HepG2 (cell line): ENCODE data around the gene TMEM107. TPM values are rescaled to one million over a fixed set of nuclear protein-coding genes. Genes with fewer than 3 reads are reported as not detected.

ENCODE experiments used
- BORCS8-MEF2B ChIP-seq: sonication (generic); formaldehyde crosslinking; IDR thresholded peaks from 2 replicates; pipeline ENCODE4 v1.8.0; 2022; ENCODE audit warnings: mild to moderate bottlenecking, missing genetic modification reagents
- CREM ChIP-seq, 2 experiments: sonication (generic) in 1 of 2; formaldehyde crosslinking in 1 of 2; IDR thresholded peaks; 2 replicates each; pipeline versions ENCODE4 v1.4.0 to v1.6.1; 2016 to 2020; ENCODE audit warnings: antibody characterized with exemption in 1 of 2, mild to moderate bottlenecking in 1 of 2, missing genetic modification reagents in 1 of 2
- JUNB ChIP-seq: sonication (generic); formaldehyde crosslinking; IDR thresholded peaks from 2 replicates; pipeline ENCODE4 v1.8.0; 2022; ENCODE audit warnings: missing genetic modification reagents, mild to moderate bottlenecking, borderline replicate concordance
- MED13 ChIP-seq: sonication (generic); formaldehyde crosslinking; IDR thresholded peaks from 2 replicates; pipeline ENCODE4 v1.5.0; 2020; ENCODE audit warnings: missing genetic modification reagents
- POLR2A ChIP-seq, 2 experiments: IDR thresholded peaks; 2 replicates each; pipeline ENCODE4 v1.6.1; 2011; ENCODE audit warnings: low read depth in 2 of 2, low read length in 2 of 2, mild to moderate bottlenecking in 1 of 2, moderate library complexity in 1 of 2; ENCODE audit not compliant: insufficient read depth in 1 of 2
- POLR2AphosphoS5 ChIP-seq: IDR thresholded peaks from 2 replicates; pipeline ENCODE4 v1.6.1; 2012; ENCODE audit warnings: low read depth, low read length
- PRMT3 ChIP-seq: sonication (generic); formaldehyde crosslinking; IDR thresholded peaks from 2 replicates; pipeline ENCODE4 v1.8.1; 2022; ENCODE audit warnings: low read depth, mild to moderate bottlenecking, moderate library complexity, missing genetic modification reagents, borderline replicate concordance
- RBFOX2 ChIP-seq: fragments of 200-400 bp; formaldehyde crosslinking; IDR thresholded peaks from 2 replicates; pipeline ENCODE4 v1.6.1; 2017; ENCODE audit warnings: low read depth, mild to moderate bottlenecking, low read length
- SNAI1 ChIP-seq: sonication (generic); formaldehyde crosslinking; IDR thresholded peaks from 2 replicates; pipeline ENCODE4 v1.5.0; 2020; ENCODE audit warnings: mild to moderate bottlenecking, missing genetic modification reagents, borderline replicate concordance
- TAF1 ChIP-seq: sonication (generic); formaldehyde crosslinking; IDR thresholded peaks from 2 replicates; pipeline ENCODE4 v1.4.0; 2020; ENCODE audit warnings: missing genetic modification reagents
- TARDBP ChIP-seq: sonication (generic); formaldehyde crosslinking; IDR thresholded peaks from 2 replicates; pipeline ENCODE4 v1.8.0; 2022; ENCODE audit warnings: mild to moderate bottlenecking, missing genetic modification reagents
- ZNF543 ChIP-seq: sonication (generic); formaldehyde crosslinking; IDR thresholded peaks from 2 replicates; pipeline ENCODE4 v1.4.0; 2020; ENCODE audit warnings: mild to moderate bottlenecking, missing genetic modification reagents
- ZNF792 ChIP-seq: IDR thresholded peaks from 2 replicates; pipeline ENCODE4 v1.6.1; 2016
- polyA plus RNA-seq, 8 experiments: library from polyadenylated mRNA; depleted of rRNA in 3 of 8; stranded (reverse) in 7 of 8; unstranded in 1 of 8; fragments of >200 nt; fragmentation: Illumina TruSeq in 4 of 8; extraction: Trizol in 4 of 8; gene quantifications; 2 replicates each; pipeline versions ENCODE4 v1.2.1 to v1.2.3, GENCODE V29; 2011 to 2016; ENCODE audit warnings: low read depth in 4 of 8, missing spikeins in 1 of 8, mixed read lengths in 1 of 8; ENCODE audit not compliant: insufficient read depth in 1 of 8
- total RNA-seq, 5 experiments: library from RNA; depleted of rRNA; stranded (reverse); fragments of >200 nt; fragmentation: Illumina TruSeq; extraction: Trizol; gene quantifications; 2 replicates each; pipeline ENCODE4 v1.2.3, GENCODE V29; 2016; ENCODE audit warnings: low read depth in 1 of 5
- TF ChIP-seq, protein P1 (sequence below): sonication (generic); formaldehyde crosslinking; IDR thresholded peaks from 2 replicates; pipeline ENCODE4 v1.5.1; 2020; ENCODE audit warnings: mild to moderate bottlenecking, moderate library complexity, missing genetic modification reagents
- TF ChIP-seq, protein P2 (sequence below): sonication (generic); formaldehyde crosslinking; IDR thresholded peaks from 2 replicates; pipeline ENCODE4 v1.5.0; 2020; ENCODE audit warnings: mild to moderate bottlenecking, missing genetic modification reagents
- TF ChIP-seq, protein P3 (sequence below): sonication (generic); formaldehyde crosslinking; IDR thresholded peaks from 2 replicates; pipeline ENCODE4 v1.5.1; 2020; ENCODE audit warnings: missing genetic modification reagents, mild to moderate bottlenecking, borderline replicate concordance
- TF ChIP-seq, protein P4 (sequence below): sonication (generic); formaldehyde crosslinking; IDR thresholded peaks from 2 replicates; pipeline ENCODE4 v1.8.1; 2023; ENCODE audit warnings: mild to moderate bottlenecking, missing genetic modification reagents
- TF ChIP-seq, protein P5 (sequence below): sonication (generic); formaldehyde crosslinking; IDR thresholded peaks from 2 replicates; pipeline ENCODE4 v1.4.0; 2020; ENCODE audit warnings: mild to moderate bottlenecking, missing genetic modification reagents

The TMEM107 gene
- total and polyA plus RNA-seq, 2 of the 13 experiments (the other 11 are each of a cell fraction or from before 2014, with no cell fraction given): 7.2 to 15.3 TPM

DNA sequence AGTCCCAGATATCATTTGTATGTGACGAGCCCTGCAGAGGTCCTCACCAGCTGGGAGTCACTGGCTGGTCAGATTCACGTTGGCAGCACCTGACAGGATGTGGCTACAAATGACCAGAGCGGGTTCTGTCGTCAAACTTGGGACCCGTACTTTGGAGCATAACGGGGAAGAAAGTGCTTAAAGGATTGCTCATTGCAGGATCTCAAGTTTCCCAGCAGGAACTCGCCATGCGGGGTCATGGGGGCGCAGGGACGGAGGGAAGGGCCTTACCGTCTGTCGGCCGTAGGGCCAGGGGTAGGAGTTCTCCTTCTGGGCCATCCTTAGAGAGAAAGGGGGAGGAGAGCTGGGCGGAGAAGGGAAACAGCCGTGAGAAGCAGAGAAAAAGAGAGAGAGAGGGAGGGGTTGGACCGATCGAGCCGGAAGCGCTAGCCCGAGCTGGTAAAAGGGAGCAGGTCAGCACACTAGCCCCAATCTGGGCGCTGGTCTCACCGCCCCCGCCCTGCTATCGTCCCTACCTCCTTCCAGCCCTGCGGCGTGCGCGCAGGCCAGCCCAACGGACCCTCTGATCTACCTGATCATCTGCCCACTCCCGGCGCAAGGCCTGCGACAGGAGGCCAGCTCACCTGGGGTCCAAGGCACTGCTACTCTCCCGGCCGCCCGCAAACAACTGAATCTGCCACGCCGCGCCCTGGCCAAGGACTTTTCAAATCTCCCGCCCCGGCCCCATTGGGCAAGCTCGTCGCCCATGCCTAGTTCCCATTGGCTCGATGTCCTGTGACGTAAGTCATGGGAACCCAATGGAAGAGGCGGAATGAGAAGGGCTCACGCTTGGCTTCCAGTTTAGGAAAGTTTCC, 34.0 kb upstream of the TMEM107 start, which contains the start of gene AURKB (continued):
- TF ChIP-seq BORCS8-MEF2B (CRISPR knock-in tag): peak; percentile 97
- peak; percentile 88 for TF ChIP-seq RBFOX2
- TF ChIP-seq TARDBP (CRISPR knock-in tag): peak; percentile 28; the same call in 1 of the 2 replicates
- peak; percentile 88; the same call in 1 of the 2 replicates for TF ChIP-seq TAF1
- 0 out of 2 replicates have a peak, but pooled peaks have one; percentile 57 for TF ChIP-seq MED13 (CRISPR knock-in tag)
- 0 out of 2 replicates have a peak, but pooled peaks have one; percentile 43 for TF ChIP-seq JUNB (CRISPR knock-in tag)
- TF ChIP-seq, protein P1, sequence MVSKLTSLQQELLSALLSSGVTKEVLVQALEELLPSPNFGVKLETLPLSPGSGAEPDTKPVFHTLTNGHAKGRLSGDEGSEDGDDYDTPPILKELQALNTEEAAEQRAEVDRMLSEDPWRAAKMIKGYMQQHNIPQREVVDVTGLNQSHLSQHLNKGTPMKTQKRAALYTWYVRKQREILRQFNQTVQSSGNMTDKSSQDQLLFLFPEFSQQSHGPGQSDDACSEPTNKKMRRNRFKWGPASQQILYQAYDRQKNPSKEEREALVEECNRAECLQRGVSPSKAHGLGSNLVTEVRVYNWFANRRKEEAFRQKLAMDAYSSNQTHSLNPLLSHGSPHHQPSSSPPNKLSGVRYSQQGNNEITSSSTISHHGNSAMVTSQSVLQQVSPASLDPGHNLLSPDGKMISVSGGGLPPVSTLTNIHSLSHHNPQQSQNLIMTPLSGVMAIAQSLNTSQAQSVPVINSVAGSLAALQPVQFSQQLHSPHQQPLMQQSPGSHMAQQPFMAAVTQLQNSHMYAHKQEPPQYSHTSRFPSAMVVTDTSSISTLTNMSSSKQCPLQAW (CRISPR knock-in tag): 0 out of 2 replicates have a peak, but pooled peaks have one; percentile 60
- TF ChIP-seq, protein P2, sequence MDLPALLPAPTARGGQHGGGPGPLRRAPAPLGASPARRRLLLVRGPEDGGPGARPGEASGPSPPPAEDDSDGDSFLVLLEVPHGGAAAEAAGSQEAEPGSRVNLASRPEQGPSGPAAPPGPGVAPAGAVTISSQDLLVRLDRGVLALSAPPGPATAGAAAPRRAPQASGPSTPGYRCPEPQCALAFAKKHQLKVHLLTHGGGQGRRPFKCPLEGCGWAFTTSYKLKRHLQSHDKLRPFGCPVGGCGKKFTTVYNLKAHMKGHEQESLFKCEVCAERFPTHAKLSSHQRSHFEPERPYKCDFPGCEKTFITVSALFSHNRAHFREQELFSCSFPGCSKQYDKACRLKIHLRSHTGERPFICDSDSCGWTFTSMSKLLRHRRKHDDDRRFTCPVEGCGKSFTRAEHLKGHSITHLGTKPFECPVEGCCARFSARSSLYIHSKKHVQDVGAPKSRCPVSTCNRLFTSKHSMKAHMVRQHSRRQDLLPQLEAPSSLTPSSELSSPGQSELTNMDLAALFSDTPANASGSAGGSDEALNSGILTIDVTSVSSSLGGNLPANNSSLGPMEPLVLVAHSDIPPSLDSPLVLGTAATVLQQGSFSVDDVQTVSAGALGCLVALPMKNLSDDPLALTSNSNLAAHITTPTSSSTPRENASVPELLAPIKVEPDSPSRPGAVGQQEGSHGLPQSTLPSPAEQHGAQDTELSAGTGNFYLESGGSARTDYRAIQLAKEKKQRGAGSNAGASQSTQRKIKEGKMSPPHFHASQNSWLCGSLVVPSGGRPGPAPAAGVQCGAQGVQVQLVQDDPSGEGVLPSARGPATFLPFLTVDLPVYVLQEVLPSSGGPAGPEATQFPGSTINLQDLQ (CRISPR knock-in tag): 0 out of 2 replicates have a peak, but pooled peaks have one; percentile 75
- TF ChIP-seq, protein P3, sequence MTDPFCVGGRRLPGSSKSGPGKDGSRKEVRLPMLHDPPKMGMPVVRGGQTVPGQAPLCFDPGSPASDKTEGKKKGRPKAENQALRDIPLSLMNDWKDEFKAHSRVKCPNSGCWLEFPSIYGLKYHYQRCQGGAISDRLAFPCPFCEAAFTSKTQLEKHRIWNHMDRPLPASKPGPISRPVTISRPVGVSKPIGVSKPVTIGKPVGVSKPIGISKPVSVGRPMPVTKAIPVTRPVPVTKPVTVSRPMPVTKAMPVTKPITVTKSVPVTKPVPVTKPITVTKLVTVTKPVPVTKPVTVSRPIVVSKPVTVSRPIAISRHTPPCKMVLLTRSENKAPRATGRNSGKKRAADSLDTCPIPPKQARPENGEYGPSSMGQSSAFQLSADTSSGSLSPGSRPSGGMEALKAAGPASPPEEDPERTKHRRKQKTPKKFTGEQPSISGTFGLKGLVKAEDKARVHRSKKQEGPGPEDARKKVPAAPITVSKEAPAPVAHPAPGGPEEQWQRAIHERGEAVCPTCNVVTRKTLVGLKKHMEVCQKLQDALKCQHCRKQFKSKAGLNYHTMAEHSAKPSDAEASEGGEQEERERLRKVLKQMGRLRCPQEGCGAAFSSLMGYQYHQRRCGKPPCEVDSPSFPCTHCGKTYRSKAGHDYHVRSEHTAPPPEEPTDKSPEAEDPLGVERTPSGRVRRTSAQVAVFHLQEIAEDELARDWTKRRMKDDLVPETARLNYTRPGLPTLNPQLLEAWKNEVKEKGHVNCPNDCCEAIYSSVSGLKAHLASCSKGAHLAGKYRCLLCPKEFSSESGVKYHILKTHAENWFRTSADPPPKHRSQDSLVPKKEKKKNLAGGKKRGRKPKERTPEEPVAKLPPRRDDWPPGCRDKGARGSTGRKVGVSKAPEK: no peak
- TF ChIP-seq, protein P4, sequence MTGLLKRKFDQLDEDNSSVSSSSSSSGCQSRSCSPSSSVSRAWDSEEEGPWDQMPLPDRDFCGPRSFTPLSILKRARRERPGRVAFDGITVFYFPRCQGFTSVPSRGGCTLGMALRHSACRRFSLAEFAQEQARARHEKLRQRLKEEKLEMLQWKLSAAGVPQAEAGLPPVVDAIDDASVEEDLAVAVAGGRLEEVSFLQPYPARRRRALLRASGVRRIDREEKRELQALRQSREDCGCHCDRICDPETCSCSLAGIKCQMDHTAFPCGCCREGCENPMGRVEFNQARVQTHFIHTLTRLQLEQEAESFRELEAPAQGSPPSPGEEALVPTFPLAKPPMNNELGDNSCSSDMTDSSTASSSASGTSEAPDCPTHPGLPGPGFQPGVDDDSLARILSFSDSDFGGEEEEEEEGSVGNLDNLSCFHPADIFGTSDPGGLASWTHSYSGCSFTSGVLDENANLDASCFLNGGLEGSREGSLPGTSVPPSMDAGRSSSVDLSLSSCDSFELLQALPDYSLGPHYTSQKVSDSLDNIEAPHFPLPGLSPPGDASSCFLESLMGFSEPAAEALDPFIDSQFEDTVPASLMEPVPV (CRISPR knock-in tag): peak; percentile 87
- peak; percentile 81; the same call in 1 of the 2 replicates for TF ChIP-seq PRMT3 (CRISPR knock-in tag)
- TF ChIP-seq ZNF792 (CRISPR knock-in tag): no peak
- TF ChIP-seq, protein P5, sequence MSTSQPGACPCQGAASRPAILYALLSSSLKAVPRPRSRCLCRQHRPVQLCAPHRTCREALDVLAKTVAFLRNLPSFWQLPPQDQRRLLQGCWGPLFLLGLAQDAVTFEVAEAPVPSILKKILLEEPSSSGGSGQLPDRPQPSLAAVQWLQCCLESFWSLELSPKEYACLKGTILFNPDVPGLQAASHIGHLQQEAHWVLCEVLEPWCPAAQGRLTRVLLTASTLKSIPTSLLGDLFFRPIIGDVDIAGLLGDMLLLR (CRISPR knock-in tag): peak; percentile 97
- TF ChIP-seq POLR2AphosphoS5: peak; percentile 79
- 0 out of 2 replicates have a peak, but pooled peaks have one; percentile 75 for TF ChIP-seq SNAI1
- peak; percentile 70; the same call in 1 of the 2 replicates for TF ChIP-seq CREM (IDR thresholded peaks at IDR 0.05)
- no peak for TF ChIP-seq CREM (CRISPR knock-in tag; IDR thresholded peaks at IDR 0.05)
- TF ChIP-seq POLR2A (IDR thresholded peaks at IDR 0.05; ENCODE audit: insufficient read depth in 1 of 2, low read depth in 2 of 2, low read length in 2 of 2): peak; percentile 88 to 89
- peak; percentile 73; the same call in 1 of the 2 replicates for TF ChIP-seq ZNF543 (CRISPR knock-in tag)
